Astrocyte (in vitro differentiated cells and primary cell): ENCODE measurements around the gene LSM11. TPM values are rescaled to one million over a fixed set of nuclear protein-coding genes. Genes with fewer than 3 reads are reported as not detected.

Experiments
- DNase-seq: peaks from one replicate; pipeline ENCODE4 v3.0.0-alpha.2; 2010; ENCODE audit warnings: low read depth
- FAIRE-seq: peaks from 2 replicates; lab custom pipeline; 2011; peaks lifted over from hg19 to GRCh38; lab: Jason Lieb, UNC
- H2AFZ ChIP-seq: 2 replicates; pipeline ENCODE4 v1.6.0; 2012; ENCODE audit warnings: low read depth, low read length, inconsistent platforms
- H3K27ac ChIP-seq: 2 replicates; pipeline ENCODE4 v1.5.1; 2011; ENCODE audit warnings: low read depth, low read length, inconsistent platforms
- H3K27me3 ChIP-seq: 2 replicates; pipeline ENCODE4 v1.6.0; 2011; ENCODE audit warnings: low read length, inconsistent platforms; ENCODE audit not compliant: insufficient read depth
- H3K36me3 ChIP-seq: 2 replicates; pipeline ENCODE4 v1.5.1; 2011; ENCODE audit warnings: low read length, inconsistent platforms; ENCODE audit not compliant: insufficient read depth
- H3K4me1 ChIP-seq: 2 replicates; pipeline ENCODE4 v1.5.1; 2011; ENCODE audit warnings: low read length, inconsistent platforms; ENCODE audit not compliant: insufficient read depth
- H3K4me2 ChIP-seq: 2 replicates; pipeline ENCODE4 v1.6.0; 2012; ENCODE audit warnings: low read length, inconsistent platforms
- H3K4me3 ChIP-seq: 2 replicates; pipeline ENCODE4 v1.5.1; 2011; ENCODE audit warnings: low read depth, mild to moderate bottlenecking, low read length, inconsistent platforms; ENCODE audit not compliant: insufficient read depth
- H3K79me2 ChIP-seq: 2 replicates; pipeline ENCODE4 v1.6.0; 2012; ENCODE audit warnings: mild to moderate bottlenecking, low read length, inconsistent platforms; ENCODE audit not compliant: insufficient read depth
- H3K9ac ChIP-seq: 2 replicates; pipeline ENCODE4 v1.6.0; 2012; ENCODE audit warnings: mild to moderate bottlenecking, low read length, inconsistent platforms
- H3K9me3 ChIP-seq: 2 replicates; pipeline ENCODE4 v1.5.1; 2012; ENCODE audit warnings: low read depth, mild to moderate bottlenecking, low read length, inconsistent platforms; ENCODE audit not compliant: insufficient read depth
- H4K20me1 ChIP-seq: 2 replicates; pipeline ENCODE4 v1.6.0; 2012; ENCODE audit warnings: low read length, inconsistent platforms; ENCODE audit not compliant: insufficient read depth
- H3K27ac Mint-ChIP-seq: one replicate; pipeline ENCODE4 v1.8.0; 2021; ENCODE audit warnings: mild to moderate bottlenecking, mixed read lengths; ENCODE audit not compliant: unreplicated experiment
- H3K27me3 Mint-ChIP-seq: one replicate; pipeline ENCODE4 v1.8.0; 2021; ENCODE audit warnings: low read depth, mixed read lengths; ENCODE audit not compliant: unreplicated experiment
- H3K36me3 Mint-ChIP-seq: one replicate; pipeline ENCODE4 v1.8.0; 2021; ENCODE audit warnings: low read depth, mixed read lengths; ENCODE audit not compliant: unreplicated experiment
- H3K4me1 Mint-ChIP-seq: one replicate; pipeline ENCODE4 v1.8.0; 2021; ENCODE audit warnings: low read depth, mixed read lengths; ENCODE audit not compliant: unreplicated experiment
- H3K4me3 Mint-ChIP-seq: one replicate; pipeline ENCODE4 v1.8.0; 2021; ENCODE audit warnings: mild to moderate bottlenecking, moderate library complexity, mixed read lengths; ENCODE audit not compliant: unreplicated experiment
- H3K9me3 Mint-ChIP-seq: one replicate; pipeline ENCODE4 v1.8.0; 2021; ENCODE audit warnings: mild to moderate bottlenecking, mixed read lengths; ENCODE audit not compliant: unreplicated experiment
- EZH2 ChIP-seq: IDR thresholded peaks from 2 replicates; pipeline ENCODE4 v1.6.1; 2012; ENCODE audit warnings: mild to moderate bottlenecking, low read length, inconsistent platforms; ENCODE audit not compliant: insufficient read depth
- total RNA-seq: library from RNA; stranded (reverse); gene quantifications from 2 replicates; pipeline ENCODE4 v1.2.1, GENCODE V29; 2021
- TF ChIP-seq, protein P1 (sequence below): IDR thresholded peaks from 2 replicates; pipeline ENCODE4 v1.5.1; 2011; ENCODE audit warnings: low read depth, mild to moderate bottlenecking, inconsistent platforms, low read length, moderate library complexity; ENCODE audit not compliant: insufficient read depth

The LSM11 gene
- total RNA-seq, 1 donor from 2014 or later, result 4.7 TPM

GRCh38 chr5:157766442-157766841, 22.9 kb downstream of the LSM11 start:
- no peak overlapping the region for H3K27ac ChIP-seq
- H3K9me3 Mint-ChIP-seq, result peaks cover 2% of the 10 kb centered on the region
- H3K27ac Mint-ChIP-seq, result no peak overlapping the region
- H3K27me3 Mint-ChIP-seq, result peaks cover 6% of the 10 kb centered on the region
- no peaks in the 10 kb centered on the region for H3K36me3 Mint-ChIP-seq
- FAIRE-seq (no peak), DNase-seq (no peak)
- no peaks in the 10 kb centered on the region for H4K20me1 ChIP-seq
- no peaks in the 10 kb centered on the region for H3K79me2 ChIP-seq
- no peaks in the 10 kb centered on the region for H3K27me3 ChIP-seq
- H3K9me3 ChIP-seq, result no peaks in the 10 kb centered on the region
- H3K4me3 Mint-ChIP-seq, result no peak overlapping the region
- H3K4me1 ChIP-seq, result no peaks in the 10 kb centered on the region
- no peak overlapping the region for H3K9ac ChIP-seq
- H3K4me2 ChIP-seq, result no peak overlapping the region
- H3K36me3 ChIP-seq, result no peaks in the 10 kb centered on the region
- H3K4me1 Mint-ChIP-seq, result no peaks in the 10 kb centered on the region
- H3K4me3 ChIP-seq, result no peak overlapping the region
- no peak overlapping the region for H2AFZ ChIP-seq
- no peak for TF ChIP-seq EZH2
- TF ChIP-seq, protein P1, sequence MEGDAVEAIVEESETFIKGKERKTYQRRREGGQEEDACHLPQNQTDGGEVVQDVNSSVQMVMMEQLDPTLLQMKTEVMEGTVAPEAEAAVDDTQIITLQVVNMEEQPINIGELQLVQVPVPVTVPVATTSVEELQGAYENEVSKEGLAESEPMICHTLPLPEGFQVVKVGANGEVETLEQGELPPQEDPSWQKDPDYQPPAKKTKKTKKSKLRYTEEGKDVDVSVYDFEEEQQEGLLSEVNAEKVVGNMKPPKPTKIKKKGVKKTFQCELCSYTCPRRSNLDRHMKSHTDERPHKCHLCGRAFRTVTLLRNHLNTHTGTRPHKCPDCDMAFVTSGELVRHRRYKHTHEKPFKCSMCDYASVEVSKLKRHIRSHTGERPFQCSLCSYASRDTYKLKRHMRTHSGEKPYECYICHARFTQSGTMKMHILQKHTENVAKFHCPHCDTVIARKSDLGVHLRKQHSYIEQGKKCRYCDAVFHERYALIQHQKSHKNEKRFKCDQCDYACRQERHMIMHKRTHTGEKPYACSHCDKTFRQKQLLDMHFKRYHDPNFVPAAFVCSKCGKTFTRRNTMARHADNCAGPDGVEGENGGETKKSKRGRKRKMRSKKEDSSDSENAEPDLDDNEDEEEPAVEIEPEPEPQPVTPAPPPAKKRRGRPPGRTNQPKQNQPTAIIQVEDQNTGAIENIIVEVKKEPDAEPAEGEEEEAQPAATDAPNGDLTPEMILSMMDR, result no peak

GRCh38 chr5:157766902-157767301, 23.4 kb downstream of the LSM11 start:
- no peaks in the 10 kb centered on the region for H3K4me1 Mint-ChIP-seq
- Histone ChIP-seq H4K20me1 (no peaks in the 10 kb centered on the region), H3K27ac (no peak overlapping the region), H3K79me2 (no peaks in the 10 kb centered on the region), H3K9me3 (no peaks in the 10 kb centered on the region), H3K36me3 (no peaks in the 10 kb centered on the region), H3K4me2 (no peak overlapping the region), H3K4me3 (no peak overlapping the region), H3K27me3 (no peaks in the 10 kb centered on the region), H3K4me1 (no peaks in the 10 kb centered on the region), H2AFZ (no peak overlapping the region), H3K9ac (no peak overlapping the region)
- H3K36me3 Mint-ChIP-seq, result no peaks in the 10 kb centered on the region
- TF ChIP-seq EZH2, result no peak
- TF ChIP-seq, protein P1, result no peak
- peaks cover 2% of the 10 kb centered on the region for H3K9me3 Mint-ChIP-seq
- no peak for DNase-seq
- FAIRE-seq, result no peak
- H3K27ac Mint-ChIP-seq, result no peak overlapping the region
- peaks cover 6% of the 10 kb centered on the region for H3K27me3 Mint-ChIP-seq
- no peak overlapping the region for H3K4me3 Mint-ChIP-seq

- Histone ChIP-seq H3K36me3 (no peaks in the 10 kb centered on the region), H3K27ac (no peak overlapping the region), H3K27me3 (no peaks in the 10 kb centered on the region), H3K4me3 (no peak overlapping the region), H3K9ac (no peak overlapping the region), H4K20me1 (no peaks in the 10 kb centered on the region), H3K9me3 (no peaks in the 10 kb centered on the region), H3K79me2 (no peaks in the 10 kb centered on the region), H2AFZ (no peak overlapping the region), H3K4me1 (no peaks in the 10 kb centered on the region), H3K4me2 (no peak overlapping the region)
- Mint-ChIP-seq H3K27ac (no peak overlapping the region), H3K36me3 (no peaks in the 10 kb centered on the region), H3K9me3 (peaks cover 2% of the 10 kb centered on the region), H3K27me3 (peaks cover 6% of the 10 kb centered on the region), H3K4me3 (no peak overlapping the region), H3K4me1 (no peaks in the 10 kb centered on the region)
- DNase-seq (no peak), FAIRE-seq (no peak)
- TF ChIP-seq, protein P1, result no peak
- no peak for TF ChIP-seq EZH2
These were observed 24.2 kb downstream of the LSM11 start for GRCh38 chr5:157767689-157768088.
